Embryonic facial prominence (tissue), 1 donor: ENCODE measurements around the gene SUPT20HL2.
"Not testable (repeated sequence)": the region's sequence is repeated elsewhere in the genome, so short reads cannot be mapped to it uniquely, and the experiment has no call there.

Source experiments
- DNase-seq: peaks from one replicate; pipeline ENCODE4 v3.0.0-alpha.2; 2016; ENCODE audit errors: extremely low spot score

Gene SUPT20HL2

GRCh38 chrX:24309580-24310374 lies 4.1 kb downstream of the SUPT20HL2 start:
- DNase-seq = not testable (repeated sequence)

- DNase-seq = not testable (repeated sequence)
These were observed 5.1 kb downstream of the SUPT20HL2 start for GRCh38 chrX:24308803-24309202.

- no peak for DNase-seq
These were observed 7.4 kb downstream of the SUPT20HL2 start for GRCh38 chrX:24306440-24306839.

GRCh38 chrX:24305905-24306304 lies 8.0 kb downstream of the SUPT20HL2 start:
- no peak for DNase-seq

- no peak for DNase-seq
These were observed 12.1 kb downstream of the SUPT20HL2 start for GRCh38 chrX:24301806-24302205.

- DNase-seq = no peak
These were observed 12.8 kb downstream of the SUPT20HL2 start for GRCh38 chrX:24301060-24301459.

- no peak for DNase-seq
These were observed 15.7 kb downstream of the SUPT20HL2 start for GRCh38 chrX:24298191-24298590.

GRCh38 chrX:24294619-24295018 lies 19.2 kb downstream of the SUPT20HL2 start:
- no peak for DNase-seq

GRCh38 chrX:24293412-24293811 lies 20.5 kb downstream of the SUPT20HL2 start:
- no peak for DNase-seq

GRCh38 chrX:24292353-24292752 lies 21.5 kb downstream of the SUPT20HL2 start:
- DNase-seq = no peak

- DNase-seq = no peak
These were observed 28.8 kb downstream of the SUPT20HL2 start for GRCh38 chrX:24285082-24285481.

- no peak for DNase-seq
These were observed 30.6 kb downstream of the SUPT20HL2 start for GRCh38 chrX:24283127-24283794.

GRCh38 chrX:24282381-24283126 lies 31.3 kb downstream of the SUPT20HL2 start:
- no peak for DNase-seq

- DNase-seq = no peak
These were observed 36.5 kb downstream of the SUPT20HL2 start for GRCh38 chrX:24277405-24277804.

GRCh38 chrX:24276015-24276414 lies 37.9 kb downstream of the SUPT20HL2 start:
- no peak for DNase-seq

- DNase-seq = no peak
These were observed 42.6 kb downstream of the SUPT20HL2 start for GRCh38 chrX:24271262-24271661.

GRCh38 chrX:24268786-24269185 lies 45.1 kb downstream of the SUPT20HL2 start:
- DNase-seq = no peak

GRCh38 chrX:24266996-24267395 lies 46.9 kb downstream of the SUPT20HL2 start:
- DNase-seq = no peak

GRCh38 chrX:24264383-24264782 lies 49.5 kb downstream of the SUPT20HL2 start:
- no peak for DNase-seq

- DNase-seq = no peak
These were observed 51.6 kb downstream of the SUPT20HL2 start for GRCh38 chrX:24262309-24262708.
